Liver (tissue), 9 donors: ENCODE data around the gene KRTAP10-2. TPM values are rescaled to one million over a fixed set of nuclear protein-coding genes. Genes with fewer than 3 reads are reported as not detected.

ENCODE experiments used
- DNase-seq: peaks from one replicate; pipeline ENCODE4 v3.0.0-alpha.2; 2017; ENCODE audit warnings: low spot score
- H3K27ac ChIP-seq, 2 donors: one replicate each; pipeline ENCODE4 v1.7.0; 2013; ENCODE audit warnings: inconsistent platforms in 2 of 2, low read length in 2 of 2, control low read depth in 1 of 2, low read depth in 1 of 2, mild to moderate bottlenecking in 1 of 2
- H3K27me3 ChIP-seq, 4 donors: one replicate each; pipeline versions ENCODE4 v1.6.1 to v1.7.0; 2013; ENCODE audit warnings: low read length in 3 of 4, inconsistent platforms in 1 of 4, mild to moderate bottlenecking in 1 of 4, moderate library complexity in 1 of 4; ENCODE audit not compliant: control insufficient read depth in 4 of 4, insufficient read depth in 4 of 4
- H3K36me3 ChIP-seq, 4 donors: one replicate each; pipeline versions ENCODE4 v1.6.1 to v1.7.0; 2013; ENCODE audit warnings: low read length in 3 of 4, mild to moderate bottlenecking in 3 of 4, low read depth in 1 of 4, moderate library complexity in 1 of 4; ENCODE audit not compliant: control insufficient read depth in 4 of 4, insufficient read depth in 3 of 4
- H3K4me1 ChIP-seq, 4 donors: one replicate each; pipeline versions ENCODE4 v1.6.1 to v1.7.0; 2013; ENCODE audit warnings: low read length in 3 of 4, mild to moderate bottlenecking in 3 of 4, moderate library complexity in 1 of 4; ENCODE audit not compliant: control insufficient read depth in 4 of 4, insufficient read depth in 4 of 4
- H3K4me3 ChIP-seq, 3 donors: one replicate each; pipeline versions ENCODE4 v1.6.1 to v1.7.0; 2013; ENCODE audit warnings: low read length in 3 of 3, control low read depth in 1 of 3, low read depth in 1 of 3, mild to moderate bottlenecking in 1 of 3
- H3K9ac ChIP-seq, 2 donors: one replicate each; pipeline ENCODE4 v1.7.0; 2013; ENCODE audit warnings: low read length in 2 of 2, mild to moderate bottlenecking in 2 of 2, moderate library complexity in 2 of 2, control low read depth in 1 of 2, low read depth in 1 of 2
- H3K9me3 ChIP-seq, 4 donors: one replicate each; pipeline versions ENCODE4 v1.6.1 to v1.7.0; 2013; ENCODE audit warnings: low read length in 3 of 4; ENCODE audit not compliant: control insufficient read depth in 4 of 4
- ATF3 ChIP-seq: IDR thresholded peaks from 2 replicates; pipeline ENCODE4 v1.6.1; 2016; ENCODE audit warnings: antibody characterized with exemption
- CTCF ChIP-seq: fragments of 150-350 bp; IDR thresholded peaks from 2 replicates; pipeline ENCODE4 v1.5.1; 2017; ENCODE audit warnings: improper control_type of control experiment, low read depth, low read length; ENCODE audit not compliant: missing input control
- EGR1 ChIP-seq, 2 donors: IDR thresholded peaks; 2 replicates each; pipeline ENCODE4 v1.6.1; 2016 to 2018; ENCODE audit warnings: antibody characterized with exemption in 2 of 2, low read depth in 2 of 2
- FOXA1 ChIP-seq: IDR thresholded peaks from 2 replicates; pipeline ENCODE4 v1.6.1; 2016; ENCODE audit warnings: antibody characterized with exemption
- FOXA2 ChIP-seq: IDR thresholded peaks from 2 replicates; pipeline ENCODE4 v1.6.1; 2016; ENCODE audit warnings: antibody characterized with exemption
- GABPA ChIP-seq, 2 donors: IDR thresholded peaks in 1 of 2; conservative IDR thresholded peaks in 1 of 2; 2 replicates each; pipeline ENCODE4 v1.6.1; 2016; ENCODE audit warnings: antibody characterized with exemption in 2 of 2, mild to moderate bottlenecking in 1 of 2, moderate library complexity in 1 of 2
- HNF4A ChIP-seq, 2 donors: conservative IDR thresholded peaks; 2 replicates each; pipeline ENCODE4 v1.6.1; 2016; ENCODE audit warnings: antibody characterized with exemption in 2 of 2, mild to moderate bottlenecking in 2 of 2
- HNF4G ChIP-seq: IDR thresholded peaks from 2 replicates; pipeline ENCODE4 v1.6.1; 2016; ENCODE audit warnings: antibody characterized with exemption
- JUND ChIP-seq, 2 donors: IDR thresholded peaks; 2 replicates each; pipeline ENCODE4 v1.6.1; 2016; ENCODE audit warnings: antibody characterized with exemption in 2 of 2
- MAX ChIP-seq: IDR thresholded peaks from 2 replicates; pipeline ENCODE4 v1.6.1; 2016; ENCODE audit warnings: antibody characterized with exemption
- RAD21 ChIP-seq, 2 donors: IDR thresholded peaks; 2 replicates each; pipeline ENCODE4 v1.6.1; 2016; ENCODE audit warnings: antibody characterized with exemption in 2 of 2, mild to moderate bottlenecking in 2 of 2
- REST ChIP-seq: IDR thresholded peaks from 2 replicates; pipeline ENCODE4 v1.6.1; 2016; ENCODE audit warnings: antibody characterized with exemption, mild to moderate bottlenecking
- RXRA ChIP-seq, 2 donors: IDR thresholded peaks; 2 replicates each; pipeline ENCODE4 v1.6.1; 2017 to 2018; ENCODE audit warnings: antibody characterized with exemption in 2 of 2, mild to moderate bottlenecking in 1 of 2
- SP1 ChIP-seq: IDR thresholded peaks from 2 replicates; pipeline ENCODE4 v1.6.1; 2018; ENCODE audit warnings: antibody characterized with exemption, mild to moderate bottlenecking
- TAF1 ChIP-seq: conservative IDR thresholded peaks from 2 replicates; pipeline ENCODE4 v1.6.1; 2016; ENCODE audit warnings: antibody characterized with exemption, mild to moderate bottlenecking
- YY1 ChIP-seq: IDR thresholded peaks from 2 replicates; pipeline ENCODE4 v1.6.1; 2016; ENCODE audit warnings: antibody characterized with exemption, mild to moderate bottlenecking
- ZBTB33 ChIP-seq: IDR thresholded peaks from 2 replicates; pipeline ENCODE4 v1.6.1; 2016; ENCODE audit warnings: antibody characterized with exemption
- WGBS: extraction: QIAGEN DNeasy Blood & Tissue Kit; methylation state at CpG from one replicate; pipeline ENCODE4 v1.1.7; 2013; 5-methylcytosine and 5-hydroxymethylcytosine counted together
- polyA plus RNA-seq, 2 donors: library from polyadenylated mRNA; stranded (reverse) in 1 of 2; unstranded in 1 of 2; fragments of 200-250 nt in 1 of 2; fragments of >200 nt in 1 of 2; fragmentation: Nextera tagmentation in 1 of 2; extraction: Ambion mirVana in 1 of 2; gene quantifications; one replicate each; pipeline versions ENCODE4 v1.2.1 to v1.2.3, GENCODE V29; 2013 to 2015
- total RNA-seq, 2 donors: library from RNA; depleted of rRNA; stranded (reverse); fragments of >200 nt; gene quantifications; one replicate each; pipeline ENCODE4 v1.2.3, GENCODE V29; 2014
- donor health status: healthy.
- donor health status: healthy.
- donor health status: healthy.
- donor health status: healthy.
- donor health status: healthy.

Gene KRTAP10-2
- total and polyA plus RNA-seq, 4 donors, result not detected

- no peak for TF ChIP-seq HNF4A (conservative IDR thresholded peaks at IDR 0.05)
- no peak for TF ChIP-seq ATF3
- H3K36me3 ChIP-seq, result no peaks in the 10 kb centered on the region
- no peaks in the 10 kb centered on the region for H3K9me3 ChIP-seq
- DNase-seq, result no peak
- H3K9ac ChIP-seq, result no peak overlapping the region
- H3K27me3 ChIP-seq, result no peaks in the 10 kb centered on the region
- peaks cover 0 to 37% (median 16%) of the 10 kb centered on the region in 4 donors for H3K4me1 ChIP-seq
- no peak overlapping the region for H3K27ac ChIP-seq
- 89% methylated on average over 21 of the region's 21 CpGs for WGBS
- no peak overlapping the region for H3K4me3 ChIP-seq
These were observed 38.6 kb downstream of the KRTAP10-2 start for GRCh38 chr21:44512496-44513388.

- Histone ChIP-seq H3K36me3 (no peaks in the 10 kb centered on the region), H3K9me3 (no peaks in the 10 kb centered on the region), H3K4me1 (peaks cover 0 to 35% (median 16%) of the 10 kb centered on the region in 4 donors), H3K27ac (no peak overlapping the region), H3K9ac (no peak overlapping the region), H3K27me3 (no peaks in the 10 kb centered on the region), H3K4me3 (no peak overlapping the region)
- TF ChIP-seq TAF1, result no peak
- TF ChIP-seq HNF4G, result no peak
- TF ChIP-seq EGR1 (IDR thresholded peaks at IDR 0.05; ENCODE audit: low read depth in 2 of 2), result no peak
- no peak for TF ChIP-seq MAX
- TF ChIP-seq JUND (IDR thresholded peaks at IDR 0.05), result no peak
- no peak for TF ChIP-seq SP1
- TF ChIP-seq ATF3, result no peak
- no peak for TF ChIP-seq HNF4A (conservative IDR thresholded peaks at IDR 0.05)
- TF ChIP-seq YY1, result no peak
- TF ChIP-seq RXRA (IDR thresholded peaks at IDR 0.05), result no peak
- TF ChIP-seq REST, result no peak
- TF ChIP-seq ZBTB33, result no peak
- no peak for TF ChIP-seq FOXA2
- no peak for TF ChIP-seq FOXA1
- TF ChIP-seq CTCF, result no peak
- no peak for TF ChIP-seq GABPA (IDR thresholded peaks at IDR 0.05 in 1 of 2, conservative IDR thresholded peaks at IDR 0.05 in 1 of 2)
- TF ChIP-seq RAD21 (IDR thresholded peaks at IDR 0.05), result no peak
- 85% methylated on average over 8 of the region's 8 CpGs for WGBS
- no peak for DNase-seq
These were observed 39.4 kb downstream of the KRTAP10-2 start for GRCh38 chr21:44511938-44512275.
